ENCODE results near the gene AKT1.

AKT1 gene

GRCh38 chr14:104798300-104799243 is 3.0 kb upstream of the AKT1 start:
- no peak for DNase-seq

- no peak for DNase-seq
These were observed 1.8 kb upstream of the AKT1 start for GRCh38 chr14:104797115-104798044.

GRCh38 chr14:104796687-104797081 is 1.1 kb upstream of the AKT1 start:
- DNase-seq: no peak

DNA sequence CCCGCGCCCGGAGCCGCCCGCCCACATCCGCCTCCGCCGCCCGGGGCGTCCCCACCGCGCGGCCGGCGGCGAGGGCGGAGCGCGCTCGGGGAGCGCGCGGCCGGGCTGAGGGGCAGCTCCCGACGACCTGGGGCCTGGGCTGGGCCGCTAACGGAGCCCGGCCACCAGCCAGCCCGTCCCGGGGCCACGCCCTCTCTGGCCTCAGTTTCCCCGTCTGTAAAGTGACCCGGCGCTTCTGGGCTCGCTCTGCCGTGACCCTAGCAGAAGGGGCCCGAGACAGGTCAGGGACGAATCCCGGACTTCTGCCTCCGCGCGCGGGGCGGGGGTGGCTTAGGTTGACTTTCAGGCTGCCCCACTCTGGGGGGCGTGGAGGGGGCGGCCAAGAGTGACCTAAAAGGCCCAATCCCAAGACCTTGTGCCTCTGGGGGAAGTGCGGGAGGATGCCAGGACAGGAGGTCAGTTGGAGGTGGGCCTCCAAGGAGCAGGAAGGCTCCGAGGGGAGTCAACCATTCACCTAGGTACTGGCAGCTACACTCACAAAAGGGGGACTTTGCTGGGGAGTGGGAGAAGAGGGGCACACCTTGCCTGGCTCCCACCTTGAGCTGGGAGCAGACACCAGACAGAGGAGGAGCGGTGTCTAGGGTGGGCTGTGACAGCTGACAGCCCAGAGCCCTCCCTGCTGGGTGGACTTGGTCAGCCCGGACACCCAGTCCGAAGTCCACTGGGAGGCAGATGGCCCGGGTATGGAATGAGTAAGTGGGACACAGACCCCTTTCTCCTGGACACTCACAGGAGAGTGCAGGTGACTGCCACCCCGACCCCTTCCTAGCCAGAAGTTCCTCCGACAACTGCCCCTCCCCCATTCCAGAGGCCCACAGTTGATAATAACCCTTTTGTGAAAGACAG is 486 bp upstream of the AKT1 start:
- DNase-seq: peak; percentile 73

GRCh38 chr14:104794631-104794992 is 936 bp downstream of the AKT1 start:
- DNase-seq: no peak

DNA sequence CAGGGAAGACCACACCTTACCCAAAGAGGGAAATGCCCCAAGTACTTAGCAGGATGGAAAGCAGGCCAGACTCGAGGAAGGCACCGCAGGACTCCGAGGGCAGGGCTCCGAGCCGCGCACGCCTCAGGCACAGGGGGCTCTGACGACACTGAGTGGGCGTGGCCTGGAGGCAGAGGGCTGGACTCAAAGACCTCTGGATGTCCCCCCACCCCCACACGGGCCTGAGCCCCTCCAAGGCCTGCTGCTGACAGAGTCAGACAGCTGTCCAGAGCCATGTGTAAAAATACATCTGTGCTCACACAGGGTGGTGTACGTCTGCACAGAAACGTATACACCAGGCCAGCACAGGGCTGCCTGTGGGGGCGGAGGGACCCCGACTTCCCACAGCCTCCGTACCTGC is 1.4 kb downstream of the AKT1 start:
- peak; percentile 74 for DNase-seq

GRCh38 chr14:104793703-104793959 is 1.9 kb downstream of the AKT1 start:
- no peak for DNase-seq

- no peak for DNase-seq
These were observed 2.4 kb downstream of the AKT1 start for GRCh38 chr14:104792945-104793702.

DNA sequence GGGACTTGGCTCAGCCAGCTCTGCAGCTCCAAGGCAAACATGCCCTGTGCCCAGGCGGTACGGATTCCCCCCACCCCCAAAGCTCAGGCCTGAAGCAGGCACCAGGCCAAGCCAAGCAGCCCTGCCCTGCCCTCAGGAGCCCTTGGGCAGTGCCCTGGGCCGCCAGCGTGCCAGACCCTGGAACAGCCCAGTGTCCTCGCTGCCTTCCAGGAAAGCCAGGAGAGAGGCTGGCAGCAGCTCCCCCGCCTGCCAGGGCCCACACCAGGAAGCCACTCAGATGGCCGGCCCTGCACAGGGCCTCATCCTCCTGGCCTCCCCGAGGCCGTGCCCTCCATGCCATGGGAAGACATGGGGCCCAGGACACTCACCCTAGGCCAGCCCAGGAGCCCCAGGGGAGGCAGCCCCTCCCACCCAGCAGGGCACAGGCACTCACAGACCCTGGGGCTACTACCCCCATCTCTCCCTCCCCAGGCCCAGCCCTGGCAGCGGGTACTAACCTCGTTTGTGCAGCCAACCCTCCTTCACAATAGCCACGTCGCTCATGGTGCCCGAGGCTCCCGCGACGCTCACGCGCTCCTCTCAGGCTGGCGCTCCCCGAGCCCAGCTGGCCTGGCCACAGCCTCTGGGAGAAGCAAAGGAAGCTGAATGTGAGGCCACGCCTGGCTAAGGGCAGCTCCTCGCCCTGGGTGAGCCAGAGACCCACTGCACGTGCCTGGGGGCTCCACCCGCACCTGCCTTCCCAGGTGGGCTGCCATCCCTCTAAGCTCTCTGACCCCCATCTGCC is 3.3 kb downstream of the AKT1 start:
- no peak for DNase-seq

- DNase-seq: no peak
These were observed 4.1 kb downstream of the AKT1 start for GRCh38 chr14:104791425-104791824.

DNA sequence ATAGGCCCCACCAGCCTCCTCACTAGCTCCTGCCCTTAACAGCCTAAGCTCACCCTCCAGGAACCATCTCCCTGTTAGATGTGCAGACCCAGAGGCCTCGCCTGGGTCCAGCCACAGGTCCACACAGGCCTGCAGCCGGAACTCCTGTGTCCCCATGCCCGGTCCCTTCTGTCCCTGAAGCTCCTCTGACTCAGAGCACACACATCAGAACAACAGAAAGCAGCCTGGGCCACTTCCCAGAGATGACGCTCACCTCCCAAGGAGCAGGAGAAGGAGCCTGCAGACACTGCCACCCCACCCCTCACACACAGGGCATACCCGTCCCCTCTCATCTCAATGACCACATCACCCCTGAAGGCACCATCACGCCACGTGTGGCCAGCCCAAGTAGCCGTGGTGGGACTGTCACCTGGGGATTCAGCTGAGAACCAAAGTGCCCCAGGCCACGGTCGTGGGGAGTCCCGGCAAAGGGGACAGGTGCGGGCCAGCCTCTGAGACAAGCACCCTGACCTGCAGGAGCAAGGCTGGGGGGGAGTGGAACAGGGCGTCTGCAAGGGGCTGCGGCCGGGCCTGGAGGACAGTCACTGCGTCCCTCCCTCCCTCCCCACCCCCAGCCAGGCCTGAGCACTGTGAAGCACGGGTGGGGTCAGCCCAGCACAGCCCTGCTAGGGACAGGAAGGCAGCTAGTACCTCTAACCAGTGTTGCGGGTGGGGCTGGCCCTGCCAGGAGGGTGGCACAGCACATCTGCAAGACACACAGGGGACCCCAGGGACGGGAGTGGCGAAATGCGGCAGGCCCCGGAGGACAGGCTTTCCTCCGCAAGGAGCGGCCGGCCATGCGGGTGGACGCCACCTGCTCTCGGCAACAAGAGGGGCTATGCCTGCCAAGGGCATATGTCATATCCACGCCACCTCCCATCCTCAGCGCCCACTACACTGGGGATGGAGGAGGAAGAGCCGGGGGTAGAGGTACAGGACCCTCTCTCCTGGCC is 5.5 kb downstream of the AKT1 start:
- no peak for DNase-seq

DNA sequence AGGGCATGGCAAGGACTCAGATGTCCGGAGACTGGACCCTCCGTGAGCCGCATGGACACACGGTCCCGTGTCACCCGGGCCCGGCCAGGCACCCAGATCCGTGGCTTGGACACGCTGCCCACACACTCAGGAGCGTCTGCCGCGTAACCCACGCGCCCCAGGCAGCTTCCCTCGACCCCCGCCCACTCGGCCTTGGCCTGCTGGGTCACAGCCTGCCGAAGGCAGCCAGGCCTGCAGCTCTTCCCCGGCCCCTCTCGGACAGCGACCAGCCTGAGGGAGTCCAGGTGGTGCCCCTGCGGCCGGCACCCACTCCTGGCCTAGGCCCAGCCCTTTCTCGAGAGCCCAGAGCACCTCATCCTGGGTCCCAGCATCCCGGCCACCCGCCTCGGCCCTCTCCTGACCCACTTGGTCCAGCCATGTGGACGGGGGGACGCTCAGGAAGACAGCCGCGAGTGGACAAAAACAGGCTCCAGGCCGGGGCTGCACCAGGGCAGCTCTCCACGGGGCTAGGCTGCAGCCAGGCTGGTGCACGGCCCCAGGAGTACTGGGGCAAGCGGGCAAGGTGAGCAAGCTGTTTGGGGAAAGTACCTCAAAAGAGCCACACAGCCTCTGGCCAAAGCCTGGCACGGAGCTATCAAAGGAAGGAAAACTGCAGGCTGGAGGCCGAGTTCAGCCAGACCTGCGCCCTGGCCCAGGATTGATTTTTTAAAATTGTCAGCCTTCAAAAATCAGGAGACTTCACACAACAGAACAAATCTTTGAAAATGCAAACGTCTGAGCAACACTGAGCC is 6.5 kb downstream of the AKT1 start:
- DNase-seq: no peak

GRCh38 chr14:104788161-104788818 is 7.3 kb downstream of the AKT1 start:
- DNase-seq: no peak

- DNase-seq: no peak
These were observed 7.8 kb downstream of the AKT1 start for GRCh38 chr14:104787736-104788135.

- DNase-seq: no peak
These were observed 8.5 kb downstream of the AKT1 start for GRCh38 chr14:104786726-104787675.

DNA sequence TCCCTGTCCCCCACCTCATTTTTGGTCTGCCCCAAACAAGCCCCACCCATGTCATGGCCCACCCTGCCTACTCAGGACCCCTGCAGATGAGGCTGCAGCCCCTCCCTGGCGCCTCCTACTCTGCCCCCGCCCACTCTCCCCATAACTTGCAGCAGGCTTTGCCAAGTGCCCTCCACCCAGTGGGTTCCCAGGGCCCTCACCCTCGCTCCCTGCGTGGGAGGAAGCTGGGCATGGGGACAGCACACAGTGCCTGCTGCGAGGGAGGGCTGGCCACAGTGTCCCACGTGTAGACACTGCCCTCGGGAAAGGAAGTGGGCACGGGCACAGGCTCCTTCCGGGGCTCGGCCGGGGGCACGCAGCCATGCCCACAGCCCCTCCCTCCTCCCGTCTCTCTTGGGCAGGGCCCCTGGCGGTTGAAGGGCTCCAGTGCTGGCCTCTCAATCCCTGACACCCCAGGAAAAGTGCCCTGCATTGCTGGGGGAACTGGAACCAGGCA is 9.4 kb downstream of the AKT1 start:
- DNase-seq: no peak

DNA sequence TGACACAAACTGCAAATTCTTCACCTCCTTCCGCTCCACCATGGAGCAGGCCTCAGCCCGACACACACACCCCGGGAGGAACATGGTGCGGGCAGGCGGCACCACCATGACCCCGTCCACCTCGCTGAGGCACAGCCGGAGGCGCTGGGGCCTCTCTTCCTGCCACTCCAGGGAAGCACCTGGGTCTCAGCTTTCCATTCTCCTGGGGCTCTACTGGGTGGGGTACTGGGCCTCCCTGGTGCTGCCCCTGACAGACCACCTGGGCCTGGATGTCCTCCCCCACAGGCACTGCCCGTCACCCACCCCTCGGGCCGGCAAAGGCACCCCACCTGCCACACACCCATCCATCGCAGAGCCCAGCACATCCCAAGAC is 9.9 kb downstream of the AKT1 start:
- no peak for DNase-seq

Measured in stimulated activated CD4-positive, alpha-beta T cell treated with anti-CD3 and anti-CD28 coated beads, Interleukin-15, amount 100 ng/mL, for 24 hours (primary cell).